ENCODE data around the gene MMP14.

GRCh38 chr14:22852940-22853767 lies 16.8 kb downstream of the MMP14 start:
- no peak for TF ChIP-seq YY1 (IDR thresholded peaks at IDR 0.05; ENCODE audit: insufficient read depth, insufficient read length)
- no peak for TF ChIP-seq SUZ12 (IDR thresholded peaks at IDR 0.05; ENCODE audit: extremely low read depth, insufficient read depth, insufficient read length)
- TF ChIP-seq ZNF274 (IDR thresholded peaks at IDR 0.05; ENCODE audit: low read depth, low read length), result no peak
